IMR-90 (cell line): ENCODE data around the gene MECR. TPM values are rescaled to one million over a fixed set of nuclear protein-coding genes. Genes with fewer than 3 reads are reported as not detected.

ENCODE experiments used
- ATAC-seq: fragments of 200-7000 bp; cut with Tn5 transposase; 2 replicates; pipeline ENCODE4 v1.9.1; 2020; ENCODE audit warnings: low read depth, mild to moderate bottlenecking, moderate library complexity
- BruUV-seq: library from RNA; stranded (reverse); fragments of 400-500 nt; replicated peaks from 2 replicates; lab custom pipeline; 2021; lab: Mats Ljungman, UMichigan
- CTCF ChIA-PET: fragments of 300-600 bp; formaldehyde crosslinking; extraction: SDS; loops from one replicate; lab custom pipeline; 2021; ENCODE audit warnings: antibody characterized with exemption; lab: Yijun Ruan, JAX
- POLR2A ChIA-PET: fragments of 300-600 bp; sonication (Branson Sonifier 250); formaldehyde crosslinking; loops from one replicate; lab custom pipeline; 2022; ENCODE audit warnings: antibody characterized with exemption; ENCODE audit not compliant: unreplicated experiment; lab: Charles Lee
- DNase-seq: peaks from one replicate; pipeline ENCODE4 v3.0.0; 2013
- H2AFZ ChIP-seq: replicated peaks from 2 replicates; pipeline ENCODE3; 2013; ENCODE audit warnings: low read length, mild to moderate bottlenecking; ENCODE audit not compliant: poor library complexity
- H2AK5ac ChIP-seq: 2 replicates; pipeline ENCODE4 v1.6.1; 2013; ENCODE audit warnings: low read depth, low read length, inconsistent platforms
- H2AK9ac ChIP-seq: replicated peaks from 2 replicates; pipeline ENCODE3; 2013; ENCODE audit warnings: mild to moderate bottlenecking, low read depth, low read length, moderate library complexity; ENCODE audit not compliant: poor library complexity
- H2BK120ac ChIP-seq: 2 replicates; pipeline ENCODE4 v1.6.1; 2013; ENCODE audit warnings: low read depth, low read length, inconsistent platforms
- H2BK15ac ChIP-seq: 3 replicates; pipeline ENCODE4 v1.6.1; 2013; ENCODE audit warnings: low read depth, low read length, inconsistent platforms
- H2BK20ac ChIP-seq: 2 replicates; pipeline ENCODE4 v1.6.1; 2013; ENCODE audit warnings: low read depth, mild to moderate bottlenecking, inconsistent platforms, low read length, moderate library complexity
- H2BK5ac ChIP-seq: 2 replicates; pipeline ENCODE4 v1.6.1; 2013; ENCODE audit warnings: mild to moderate bottlenecking, low read depth, low read length, inconsistent platforms; ENCODE audit not compliant: poor library complexity, severe bottlenecking
- H3K14ac ChIP-seq: replicated peaks from 2 replicates; pipeline ENCODE4 v1.6.1; 2013; ENCODE audit warnings: low read depth, low read length, inconsistent platforms
- H3K18ac ChIP-seq: 2 replicates; pipeline ENCODE4 v1.6.1; 2013; ENCODE audit warnings: low read depth, low read length, control low read depth
- H3K23ac ChIP-seq: 2 replicates; pipeline ENCODE4 v1.6.1; 2013; ENCODE audit warnings: low read depth, low read length, inconsistent platforms
- H3K27ac ChIP-seq: 2 replicates; pipeline ENCODE4 v1.5.1; 2013; ENCODE audit warnings: mild to moderate bottlenecking, control low read depth, low read length; ENCODE audit not compliant: insufficient read depth
- H3K27me3 ChIP-seq: 2 replicates; pipeline ENCODE4 v1.6.1; 2013; ENCODE audit warnings: low read length; ENCODE audit not compliant: control insufficient read depth, insufficient read depth
- H3K36me3 ChIP-seq: 2 replicates; pipeline ENCODE4 v1.6.1; 2013; ENCODE audit warnings: low read length, mixed read lengths; ENCODE audit not compliant: control insufficient read depth, insufficient read depth
- H3K4ac ChIP-seq: 2 replicates; pipeline ENCODE4 v1.6.1; 2013; ENCODE audit warnings: low read depth, low read length, inconsistent platforms
- H3K4me1 ChIP-seq: 2 replicates; pipeline ENCODE4 v1.6.1; 2013; ENCODE audit warnings: low read length, mixed read lengths; ENCODE audit not compliant: control insufficient read depth, insufficient read depth
- H3K4me2 ChIP-seq: 2 replicates; pipeline ENCODE4 v1.6.1; 2013; ENCODE audit warnings: low read depth, mild to moderate bottlenecking, control low read depth, low read length, moderate library complexity
- H3K4me3 ChIP-seq: 2 replicates; pipeline ENCODE4 v1.5.1; 2013; ENCODE audit warnings: low read depth, mild to moderate bottlenecking, control low read depth, low read length, moderate library complexity; ENCODE audit not compliant: insufficient read depth
- H3K56ac ChIP-seq: 2 replicates; pipeline ENCODE4 v1.6.1; 2013; ENCODE audit warnings: low read length, inconsistent platforms; ENCODE audit not compliant: insufficient read depth; ENCODE audit errors: extremely low read depth
- H3K79me1 ChIP-seq, 2 experiments: 2 replicates each; pipeline ENCODE4 v1.6.1; 2013; ENCODE audit warnings: low read length in 2 of 2, inconsistent platforms in 1 of 2, low read depth in 1 of 2
- H3K9ac ChIP-seq: 2 replicates; pipeline ENCODE4 v1.6.1; 2013; ENCODE audit warnings: low read depth, low read length, control low read depth
- H3K9me1 ChIP-seq: 2 replicates; pipeline ENCODE4 v1.6.1; 2013; ENCODE audit warnings: low read length, inconsistent platforms; ENCODE audit not compliant: insufficient read depth
- H3K9me3 ChIP-seq: 2 replicates; pipeline ENCODE4 v1.6.1; 2013; ENCODE audit warnings: low read length; ENCODE audit not compliant: control insufficient read depth, insufficient read depth
- H4K20me1 ChIP-seq: 2 replicates; pipeline ENCODE4 v1.6.1; 2013; ENCODE audit warnings: low read length, inconsistent platforms; ENCODE audit not compliant: insufficient read depth
- H4K5ac ChIP-seq: 2 replicates; pipeline ENCODE4 v1.6.1; 2013; ENCODE audit warnings: mild to moderate bottlenecking, low read depth, low read length, control low read depth
- H4K8ac ChIP-seq, 2 experiments: 2 replicates each; pipeline ENCODE4 v1.6.1; 2013; ENCODE audit warnings: low read depth in 2 of 2, low read length in 2 of 2, control low read depth in 1 of 2, inconsistent platforms in 1 of 2
- H4K91ac ChIP-seq: 2 replicates; pipeline ENCODE4 v1.6.1; 2013; ENCODE audit warnings: low read depth, low read length, inconsistent platforms; ENCODE audit not compliant: insufficient read depth
- BHLHE40 ChIP-seq: fragments of 150-350 bp; IDR thresholded peaks from 2 replicates; pipeline ENCODE4 v1.6.1; 2016; ENCODE audit warnings: mild to moderate bottlenecking, low read depth, low read length
- CEBPB ChIP-seq: IDR thresholded peaks from 2 replicates; pipeline ENCODE4 v1.6.1; 2012; ENCODE audit warnings: low read depth, low read length, improper control_type of control experiment
- CHD1 ChIP-seq: IDR thresholded peaks from 2 replicates; pipeline ENCODE4 v1.6.1; 2012; ENCODE audit warnings: low read depth, low read length, improper control_type of control experiment
- FOS ChIP-seq: fragments of 150-350 bp; IDR thresholded peaks from 2 replicates; pipeline ENCODE4 v1.6.1; 2016; ENCODE audit warnings: low read depth, low read length
- MAFK ChIP-seq: IDR thresholded peaks from 2 replicates; pipeline ENCODE4 v1.6.1; 2012; ENCODE audit warnings: low read depth, low read length, improper control_type of control experiment
- MAZ ChIP-seq: IDR thresholded peaks from 2 replicates; pipeline ENCODE4 v1.6.1; 2012; ENCODE audit warnings: low read depth, mild to moderate bottlenecking, low read length, improper control_type of control experiment, moderate library complexity, borderline replicate concordance
- MXI1 ChIP-seq: IDR thresholded peaks from 2 replicates; pipeline ENCODE4 v1.6.1; 2012; ENCODE audit warnings: low read depth, mild to moderate bottlenecking, low read length, moderate library complexity, borderline replicate concordance
- NFE2L2 ChIP-seq: fragments of 150-350 bp; IDR thresholded peaks from 2 replicates; pipeline ENCODE4 v1.6.1; 2016; ENCODE audit warnings: low read depth, mild to moderate bottlenecking, low read length
- RAD21 ChIP-seq: IDR thresholded peaks from 2 replicates; pipeline ENCODE4 v1.6.1; 2012; ENCODE audit warnings: low read length, improper control_type of control experiment
- RCOR1 ChIP-seq: IDR thresholded peaks from 2 replicates; pipeline ENCODE4 v1.6.1; 2012; ENCODE audit warnings: mild to moderate bottlenecking, low read length, improper control_type of control experiment; ENCODE audit not compliant: insufficient replicate concordance
- RFX5 ChIP-seq: IDR thresholded peaks from 2 replicates; pipeline ENCODE4 v1.8.0; 2012; ENCODE audit warnings: low read depth, mild to moderate bottlenecking, low read length, moderate library complexity
- SMC3 ChIP-seq: fragments of 150-350 bp; IDR thresholded peaks from 2 replicates; pipeline ENCODE4 v1.6.1; 2016; ENCODE audit warnings: low read depth, mild to moderate bottlenecking, antibody characterized with exemption, low read length, moderate library complexity
- WGBS, 2 experiments: methylation state at CpG; one replicate each; pipeline versions ENCODE4 v1.1.5 to v1.1.7; 2013; ENCODE audit warnings: missing lambda C conversion rate in 2 of 2; ENCODE audit not compliant: insufficient read length in 1 of 2; ENCODE audit errors: extremely low coverage in 2 of 2; 5-methylcytosine and 5-hydroxymethylcytosine counted together
- dilution Hi-C: fragments of 300-500 bp; cut with HindIII; formaldehyde crosslinking; loops from one replicate; pipeline ENCODE4 v1.14.3; 2018; ENCODE audit warnings: low sequenced_read_pairs; ENCODE audit not compliant: unreplicated experiment
- in situ Hi-C: fragments of 300-500 bp; cut with MboI; formaldehyde crosslinking; loops from 3 replicates; pipeline ENCODE4 v1.14.3; 2019; ENCODE audit warnings: low sequenced_read_pairs, inconsistent platforms, mixed read lengths
- intact Hi-C: fragments of 100-400 bp; cut with micrococcal nuclease; formaldehyde crosslinking; loops from 2 replicates; pipeline ENCODE4 v1.10.0; 2022
- polyA plus RNA-seq, 3 experiments: library from polyadenylated mRNA; depleted of rRNA; stranded (reverse); fragments of >200 nt; gene quantifications; 2 replicates each; pipeline ENCODE4 v1.2.3, GENCODE V29; 2012; ENCODE audit warnings: low replicate concordance in 1 of 3
- total RNA-seq: library from RNA; depleted of rRNA; stranded (reverse); fragments of >200 nt; gene quantifications from 2 replicates; pipeline ENCODE4 v1.2.3, GENCODE V29; 2012
- TF ChIP-seq, protein P1 (sequence below): fragments of 150-350 bp; IDR thresholded peaks from 2 replicates; pipeline ENCODE4 v1.6.1; 2017; ENCODE audit warnings: mild to moderate bottlenecking, antibody characterized with exemption, low read length, low read depth
- TF ChIP-seq, protein P2 (sequence below): conservative IDR thresholded peaks from 2 replicates; pipeline ENCODE4 v1.5.1; 2012; ENCODE audit warnings: mild to moderate bottlenecking, low read depth, low read length, improper control_type of control experiment
- TF ChIP-seq, protein P3 (sequence below): fragments of 150-350 bp; IDR thresholded peaks from 2 replicates; pipeline ENCODE4 v1.6.1; 2016; ENCODE audit warnings: low read depth, mild to moderate bottlenecking, low read length, moderate library complexity, borderline replicate concordance

MECR gene
- total and polyA plus RNA-seq, 2 of the 4 experiments (the other 2 are of a cell fraction): 20.3 to 24.8 TPM

DNA sequence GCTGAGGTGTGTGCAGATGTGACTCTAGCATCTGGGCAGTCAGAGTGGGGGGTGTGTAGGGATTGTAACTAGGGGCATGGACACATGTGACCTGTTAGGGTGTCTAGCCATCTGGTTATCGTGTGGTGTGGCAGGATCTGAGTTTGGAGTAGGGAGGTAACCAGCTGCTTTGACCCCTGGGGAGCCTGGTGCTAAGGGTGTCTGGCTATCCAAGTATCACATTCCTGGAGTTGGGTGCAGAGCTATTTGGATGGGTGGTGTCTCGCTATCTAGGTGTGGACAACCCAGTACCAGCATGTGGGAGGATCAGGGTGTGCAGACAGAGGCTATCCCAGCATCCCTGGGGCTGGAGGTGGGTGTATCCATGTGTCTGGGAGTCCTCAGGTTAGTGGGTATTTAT is 10.3 kb upstream of the MECR start:
- Histone ChIP-seq H4K91ac (no peak overlapping the region), H2AK5ac (no peak overlapping the region), H3K9me3 (no peaks in the 10 kb centered on the region), H3K4me3 (no peak overlapping the region), H3K4me2 (no peak overlapping the region), H3K4me1 (peaks cover 20% of the 10 kb centered on the region), H2AFZ (no peak overlapping the region), H3K23ac (no peak overlapping the region), H3K36me3 (no peaks in the 10 kb centered on the region), H3K56ac (no peak overlapping the region), H2BK120ac (no peak overlapping the region), H3K18ac (no peak overlapping the region), H2BK5ac (no peak overlapping the region), H2BK15ac (no peak overlapping the region), H2BK20ac (no peak overlapping the region), H4K5ac (no peak overlapping the region), H3K27me3 (peaks cover 2% of the 10 kb centered on the region; the same call in 1 of the 2 replicates), H3K79me1 (peaks cover 5 to 13% of the 10 kb centered on the region in 2 experiments; a peak in 2 of 4 replicates), H4K20me1 (no peaks in the 10 kb centered on the region), H3K14ac (no peak overlapping the region), H2AK9ac (no peak overlapping the region), H4K8ac (no peak overlapping the region), H3K9me1 (peaks cover 10% of the 10 kb centered on the region; the same call in 1 of the 2 replicates), H3K4ac (no peak overlapping the region), H3K27ac (no peak overlapping the region), H3K9ac (no peak overlapping the region)
- intact Hi-C loops: loop anchor here (5.0 kb wide), 1 partner anchor 461 kb away; no protein-coding TSS in a partner anchor
- WGBS, 2 experiments: no CpG with 5 or more reads among the region's 2 CpGs
- no peak for DNase-seq
- dilution Hi-C loops: no loop called here
- TF ChIP-seq SMC3 (no peak), MAFK (no peak), MXI1 (no peak), RCOR1 (no peak), FOS (no peak), CHD1 (no peak), BHLHE40 (no peak), RFX5 (no peak), MAZ (no peak), CEBPB (no peak), RAD21 (no peak), NFE2L2 (no peak)
- TF ChIP-seq, protein P1, sequence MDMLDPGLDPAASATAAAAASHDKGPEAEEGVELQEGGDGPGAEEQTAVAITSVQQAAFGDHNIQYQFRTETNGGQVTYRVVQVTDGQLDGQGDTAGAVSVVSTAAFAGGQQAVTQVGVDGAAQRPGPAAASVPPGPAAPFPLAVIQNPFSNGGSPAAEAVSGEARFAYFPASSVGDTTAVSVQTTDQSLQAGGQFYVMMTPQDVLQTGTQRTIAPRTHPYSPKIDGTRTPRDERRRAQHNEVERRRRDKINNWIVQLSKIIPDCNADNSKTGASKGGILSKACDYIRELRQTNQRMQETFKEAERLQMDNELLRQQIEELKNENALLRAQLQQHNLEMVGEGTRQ: no peak
- TF ChIP-seq, protein P2, sequence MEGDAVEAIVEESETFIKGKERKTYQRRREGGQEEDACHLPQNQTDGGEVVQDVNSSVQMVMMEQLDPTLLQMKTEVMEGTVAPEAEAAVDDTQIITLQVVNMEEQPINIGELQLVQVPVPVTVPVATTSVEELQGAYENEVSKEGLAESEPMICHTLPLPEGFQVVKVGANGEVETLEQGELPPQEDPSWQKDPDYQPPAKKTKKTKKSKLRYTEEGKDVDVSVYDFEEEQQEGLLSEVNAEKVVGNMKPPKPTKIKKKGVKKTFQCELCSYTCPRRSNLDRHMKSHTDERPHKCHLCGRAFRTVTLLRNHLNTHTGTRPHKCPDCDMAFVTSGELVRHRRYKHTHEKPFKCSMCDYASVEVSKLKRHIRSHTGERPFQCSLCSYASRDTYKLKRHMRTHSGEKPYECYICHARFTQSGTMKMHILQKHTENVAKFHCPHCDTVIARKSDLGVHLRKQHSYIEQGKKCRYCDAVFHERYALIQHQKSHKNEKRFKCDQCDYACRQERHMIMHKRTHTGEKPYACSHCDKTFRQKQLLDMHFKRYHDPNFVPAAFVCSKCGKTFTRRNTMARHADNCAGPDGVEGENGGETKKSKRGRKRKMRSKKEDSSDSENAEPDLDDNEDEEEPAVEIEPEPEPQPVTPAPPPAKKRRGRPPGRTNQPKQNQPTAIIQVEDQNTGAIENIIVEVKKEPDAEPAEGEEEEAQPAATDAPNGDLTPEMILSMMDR: no peak
- TF ChIP-seq, protein P3, sequence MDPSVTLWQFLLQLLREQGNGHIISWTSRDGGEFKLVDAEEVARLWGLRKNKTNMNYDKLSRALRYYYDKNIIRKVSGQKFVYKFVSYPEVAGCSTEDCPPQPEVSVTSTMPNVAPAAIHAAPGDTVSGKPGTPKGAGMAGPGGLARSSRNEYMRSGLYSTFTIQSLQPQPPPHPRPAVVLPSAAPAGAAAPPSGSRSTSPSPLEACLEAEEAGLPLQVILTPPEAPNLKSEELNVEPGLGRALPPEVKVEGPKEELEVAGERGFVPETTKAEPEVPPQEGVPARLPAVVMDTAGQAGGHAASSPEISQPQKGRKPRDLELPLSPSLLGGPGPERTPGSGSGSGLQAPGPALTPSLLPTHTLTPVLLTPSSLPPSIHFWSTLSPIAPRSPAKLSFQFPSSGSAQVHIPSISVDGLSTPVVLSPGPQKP: no peak
- ATAC-seq: no peak
- no TSS peak for BruUV-seq
- in situ Hi-C loops: loop anchor here (5.0 to 10.0 kb wide), 6 partner anchors 144 to 1144 kb away; no protein-coding TSS in a partner anchor
- ChIA-PET POLR2A (interaction anchor here (1.1 kb wide), 1 partner anchor 19 kb away, joined by 3 read pairs; no protein-coding TSS in a partner anchor), CTCF (no interaction called here)
